ENCODE measurements around the gene TMEM51.

Gene TMEM51

GRCh38 chr1:15191770-15192169 is 38.2 kb downstream of the TMEM51 start:
- no peak for DNase-seq (ENCODE audit: insufficient read length, low spot score)
- FAIRE-seq, result no peak

- no peak for DNase-seq (ENCODE audit: insufficient read length, low spot score)
- no peak for FAIRE-seq
Measured at GRCh38 chr1:15192916-15193550, 39.5 kb downstream of the TMEM51 start.

- FAIRE-seq (no peak), DNase-seq (ENCODE audit: insufficient read length, low spot score) (no peak)
Measured at GRCh38 chr1:15195420-15196052, 42.0 kb downstream of the TMEM51 start.

DNA sequence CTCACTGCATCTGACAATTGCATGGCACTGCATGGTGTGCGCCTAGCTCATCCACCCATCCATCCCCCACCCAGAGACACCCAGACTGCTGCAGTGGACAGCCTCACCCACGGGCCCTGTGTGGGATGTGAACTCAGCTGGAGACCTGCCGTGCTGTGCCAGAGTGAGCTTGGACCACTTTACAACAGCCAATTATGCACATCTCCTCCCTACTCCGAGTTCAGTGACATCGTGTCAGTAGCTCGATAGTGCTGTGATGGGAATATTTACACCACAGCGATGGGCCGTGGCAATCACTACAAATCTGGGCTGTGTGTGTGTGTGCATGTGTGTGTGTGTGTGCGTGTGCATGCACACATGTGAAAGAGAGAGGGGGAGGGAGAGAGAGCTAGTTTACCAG is 42.5 kb downstream of the TMEM51 start:
- no peak for DNase-seq (ENCODE audit: insufficient read length, low spot score)
- FAIRE-seq, result no peak

DNA sequence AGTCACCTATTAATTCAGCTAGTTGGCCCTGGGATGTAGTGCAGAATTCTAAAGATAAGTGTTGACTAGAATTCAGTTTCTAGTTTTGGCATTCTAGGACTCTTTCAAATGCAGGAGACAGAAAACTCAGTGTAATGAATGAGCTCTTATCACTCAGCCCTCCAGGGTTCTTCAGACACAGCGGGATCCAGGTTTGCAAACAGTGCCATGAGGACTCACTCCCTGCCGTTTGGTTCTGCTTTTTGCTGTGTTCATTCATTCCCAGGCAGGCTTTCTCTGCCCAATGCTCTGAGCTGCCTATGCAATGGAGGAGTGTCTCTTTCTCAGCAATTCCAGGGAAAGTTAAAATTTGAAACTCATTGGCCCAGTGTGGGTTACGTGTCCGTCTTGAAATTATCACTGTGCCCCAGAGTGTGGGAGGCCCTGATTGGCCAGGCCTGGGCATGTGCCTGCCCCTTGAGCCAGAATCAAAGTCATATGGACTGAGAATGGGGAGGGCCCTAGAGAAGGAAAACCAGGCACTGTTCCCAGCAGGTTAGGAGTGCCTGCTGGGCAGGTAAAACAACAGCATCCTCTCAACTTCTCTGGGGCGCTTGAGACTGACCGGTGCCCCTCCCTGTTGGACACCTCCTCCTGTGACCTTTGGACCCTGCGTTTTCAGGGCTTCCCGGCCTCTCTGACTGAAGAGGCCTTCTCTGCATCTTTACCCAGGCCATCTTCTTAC is 43.4 kb downstream of the TMEM51 start:
- DNase-seq (ENCODE audit: insufficient read length, low spot score) (no peak), FAIRE-seq (no peak)

GRCh38 chr1:15197591-15198447 is 44.3 kb downstream of the TMEM51 start:
- no peak for FAIRE-seq
- DNase-seq (ENCODE audit: insufficient read length, low spot score), result no peak

- DNase-seq (ENCODE audit: insufficient read length, low spot score) (no peak), FAIRE-seq (no peak)
Measured at GRCh38 chr1:15198684-15199083, 45.1 kb downstream of the TMEM51 start.

- no peak for FAIRE-seq
Measured at GRCh38 chr1:15201221-15201620, 47.7 kb downstream of the TMEM51 start.

DNA sequence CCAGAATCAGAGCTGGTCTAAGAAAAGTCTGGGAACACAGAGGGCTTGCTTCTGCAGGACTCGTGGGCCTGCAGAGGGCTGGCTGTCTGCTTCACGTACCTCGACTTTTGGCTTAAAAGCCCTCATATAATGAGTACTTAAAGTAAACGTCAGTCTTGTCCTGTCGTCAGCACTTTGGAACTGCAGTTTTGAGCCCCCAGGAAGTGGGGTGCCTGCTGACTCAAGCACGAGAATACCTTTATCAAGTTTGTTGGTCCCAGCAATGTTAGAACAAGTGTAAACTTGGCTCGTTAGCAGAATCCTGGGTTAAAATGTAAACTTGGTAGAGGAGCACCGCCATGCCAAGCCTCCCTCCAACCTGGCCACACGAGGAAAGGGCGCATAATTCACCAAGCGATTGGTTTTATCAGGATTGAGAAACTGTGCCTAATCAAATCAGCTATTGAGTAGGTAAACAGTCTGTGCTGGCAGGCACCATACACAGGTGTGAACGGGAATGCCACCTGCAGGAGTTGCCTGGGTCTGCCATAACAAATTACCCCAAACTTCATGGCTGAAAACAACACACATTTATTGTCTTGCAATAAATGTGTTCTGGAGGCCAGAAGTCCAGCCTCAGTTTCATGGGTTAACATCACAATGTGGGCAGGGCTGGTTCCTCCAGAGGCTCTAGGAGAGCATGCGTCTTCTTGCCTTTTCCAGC is 48.5 kb downstream of the TMEM51 start:
- FAIRE-seq (no peak), DNase-seq (ENCODE audit: insufficient read length, low spot score) (no peak)

More at GRCh38 chr1:15201221-15201620, 47.7 kb downstream of the TMEM51 start:
- no peak for DNase-seq (ENCODE audit: insufficient read length, low spot score)

- FAIRE-seq, result no peak
- DNase-seq (ENCODE audit: insufficient read length, low spot score), result no peak
Measured at GRCh38 chr1:15204931-15205330, 51.4 kb downstream of the TMEM51 start.

GRCh38 chr1:15205586-15206346 is 52.2 kb downstream of the TMEM51 start:
- FAIRE-seq (no peak), DNase-seq (ENCODE audit: insufficient read length, low spot score) (no peak)

GRCh38 chr1:15206418-15207030 is 53.0 kb downstream of the TMEM51 start:
- FAIRE-seq (no peak), DNase-seq (ENCODE audit: insufficient read length, low spot score) (no peak)

GRCh38 chr1:15207031-15207828 is 53.7 kb downstream of the TMEM51 start:
- no peak for DNase-seq (ENCODE audit: insufficient read length, low spot score)
- no peak for FAIRE-seq

DNA sequence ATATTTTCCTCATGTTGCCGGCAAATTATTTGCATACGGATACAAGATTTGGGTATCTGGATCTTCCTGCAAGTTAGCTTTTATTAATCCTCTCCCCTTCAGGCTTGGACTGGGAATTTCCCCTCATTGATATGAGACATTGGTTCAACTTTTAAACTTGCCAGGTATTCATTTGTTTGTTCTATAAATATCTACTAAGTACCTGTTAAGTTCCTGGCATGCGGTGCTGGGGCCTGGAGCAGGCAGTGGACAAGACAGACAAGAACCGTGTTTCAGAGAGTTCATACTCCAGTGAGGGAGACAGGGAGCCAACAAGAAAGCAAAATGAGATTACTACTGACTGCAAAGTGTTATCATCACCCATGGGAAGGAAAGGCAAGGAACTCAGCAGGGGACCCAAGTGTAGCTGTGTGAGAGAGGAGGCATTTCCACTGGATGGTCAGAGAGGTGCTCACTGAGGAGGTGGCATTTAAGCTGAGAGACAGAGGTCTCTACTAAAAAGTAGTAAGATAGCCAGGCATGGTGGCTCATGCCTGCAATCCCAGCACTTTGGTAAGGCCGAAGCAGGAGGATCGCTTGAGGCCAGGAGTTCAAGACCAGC is 54.4 kb downstream of the TMEM51 start:
- no peak for FAIRE-seq
- DNase-seq (ENCODE audit: insufficient read length, low spot score), result no peak

- no peak for DNase-seq (ENCODE audit: insufficient read length, low spot score)
- no peak for FAIRE-seq
Measured at GRCh38 chr1:15210651-15211375, 57.3 kb downstream of the TMEM51 start.

DNA sequence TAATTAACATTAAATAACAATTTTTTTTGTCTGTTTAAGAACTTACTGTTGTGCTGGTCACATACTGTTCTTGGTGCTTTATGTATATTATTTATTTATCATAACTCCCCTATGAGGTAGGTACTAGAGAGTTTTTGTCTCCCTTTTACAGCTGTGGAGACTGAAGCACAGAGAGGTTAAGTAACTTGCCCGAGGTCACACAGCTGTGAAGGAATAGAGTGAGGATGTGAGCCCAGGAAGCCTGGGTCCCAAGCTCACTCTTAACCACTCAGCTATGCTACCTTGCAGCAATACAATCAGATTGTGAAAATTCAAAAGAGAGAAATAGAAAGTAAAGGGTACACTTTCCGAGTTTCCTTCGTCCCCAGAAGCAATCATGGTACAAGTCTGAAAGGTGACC is 57.9 kb downstream of the TMEM51 start:
- FAIRE-seq (no peak), DNase-seq (ENCODE audit: insufficient read length, low spot score) (no peak)

GRCh38 chr1:15212216-15212953 is 58.8 kb downstream of the TMEM51 start:
- DNase-seq (ENCODE audit: insufficient read length, low spot score) (no peak), FAIRE-seq (no peak)

Measured in GM19239 (cell line).